CD4-positive, alpha-beta T cell treated with Interleukin-6 for 4 hours (primary cell): ENCODE measurements around the gene SLC2A5.

Experiments used
- DNase-seq: peaks from one replicate; pipeline ENCODE4 v3.0.0-alpha.2; 2020; ENCODE audit warnings: mixed read lengths

SLC2A5 gene

DNA sequence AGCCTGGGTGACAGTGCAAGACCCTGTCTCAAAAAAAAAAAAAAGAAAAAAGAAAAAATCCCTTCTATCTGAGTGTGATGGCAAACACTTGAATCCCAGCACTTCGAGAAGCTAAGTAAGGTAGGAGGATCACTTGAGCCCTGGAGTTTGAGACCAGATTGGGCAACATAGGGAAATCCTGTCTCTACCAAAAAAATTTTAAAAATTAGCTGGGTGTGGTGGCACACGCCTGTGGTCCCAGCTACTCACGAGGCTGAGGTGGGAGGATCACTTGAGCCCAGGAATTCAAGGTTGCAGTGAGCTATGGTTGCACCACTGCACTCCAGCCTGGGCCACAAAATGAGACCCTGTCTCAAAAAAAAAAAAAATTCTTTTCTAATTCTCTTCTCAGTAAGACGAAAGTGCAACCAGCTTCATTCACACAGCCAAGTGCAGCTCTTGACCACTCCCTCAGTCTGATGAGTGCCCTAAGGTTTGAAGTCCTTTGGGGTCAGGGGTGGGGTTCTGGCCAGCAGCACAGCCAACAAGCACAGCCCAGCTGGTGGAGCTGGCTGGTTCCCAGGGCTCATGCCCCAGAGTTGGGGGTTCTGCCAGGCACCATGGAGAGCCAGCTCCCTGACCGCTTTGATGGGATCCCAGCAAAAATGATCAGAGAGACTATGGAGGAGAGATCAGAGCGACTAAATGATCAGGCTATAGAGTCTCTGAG is 8.0 kb downstream of the SLC2A5 start:
- no peak for DNase-seq

DNA sequence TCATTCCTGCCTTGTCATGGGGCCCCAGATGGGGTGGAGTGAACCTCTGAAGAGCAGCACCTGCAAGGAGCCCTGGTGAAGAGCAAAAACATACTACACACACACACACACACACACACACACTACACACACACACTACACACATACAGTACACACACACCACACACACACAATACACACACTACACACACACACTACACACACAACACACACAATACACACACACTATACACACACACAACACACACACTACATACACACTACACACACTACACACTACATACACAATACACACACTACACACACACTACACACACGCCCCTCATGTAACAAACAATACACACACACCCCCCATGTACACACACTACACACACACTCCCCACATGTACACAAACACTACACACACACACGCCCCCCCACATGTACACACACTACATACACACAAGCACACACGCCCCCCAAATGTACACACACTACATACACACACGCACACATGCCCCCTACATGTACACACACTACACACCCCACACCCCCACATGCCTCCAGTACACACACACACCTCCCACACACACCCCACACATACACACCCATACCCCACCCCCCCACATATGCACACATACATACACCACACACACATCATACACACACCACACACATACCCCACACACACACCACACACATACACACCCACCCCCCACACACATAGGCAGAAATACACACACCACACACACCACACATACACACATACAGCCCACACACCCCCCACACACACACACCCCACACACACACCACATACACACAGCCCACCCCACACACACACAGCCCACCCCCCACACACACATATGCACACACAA is 9.3 kb downstream of the SLC2A5 start:
- no peak for DNase-seq

DNA sequence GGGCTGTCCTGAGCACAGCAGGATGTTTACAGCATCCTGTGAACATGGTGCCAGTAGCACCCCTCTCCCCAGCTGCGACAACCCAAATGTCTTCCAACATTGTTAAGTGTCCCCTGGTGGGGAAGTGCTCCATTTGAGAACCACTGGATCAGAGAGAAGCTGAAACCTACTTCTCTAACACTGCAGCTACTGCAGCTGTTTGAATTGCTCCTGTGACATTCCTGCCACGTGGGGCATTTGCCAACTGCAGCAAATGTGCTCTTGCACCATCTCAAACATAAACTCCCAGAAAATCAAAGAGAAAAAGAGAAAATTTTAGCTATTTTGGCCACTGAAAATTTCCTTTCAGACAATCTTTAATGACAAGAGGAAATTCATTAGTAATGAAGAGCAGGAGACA is 11.0 kb downstream of the SLC2A5 start:
- DNase-seq, result no peak

DNA sequence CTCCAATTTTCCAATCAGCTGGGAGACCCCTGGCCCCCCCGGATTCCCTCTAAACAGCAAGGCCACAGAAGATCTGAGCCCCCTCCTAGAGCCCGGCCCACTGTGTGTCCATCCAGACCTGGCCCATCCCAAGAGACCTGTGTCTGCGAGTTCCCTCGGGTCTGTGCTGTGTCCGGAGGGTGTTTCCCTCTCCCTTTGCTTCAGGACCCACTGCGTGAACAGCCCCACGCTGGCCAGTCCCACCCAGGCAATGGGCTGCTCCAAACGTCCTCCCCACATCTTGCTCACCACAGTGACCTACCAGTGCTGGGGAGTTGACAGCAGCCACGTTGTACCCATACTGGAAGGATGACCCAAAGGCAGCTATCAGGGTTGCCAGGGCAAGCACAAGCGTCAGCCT is 11.6 kb downstream of the SLC2A5 start:
- DNase-seq, result no peak

DNA sequence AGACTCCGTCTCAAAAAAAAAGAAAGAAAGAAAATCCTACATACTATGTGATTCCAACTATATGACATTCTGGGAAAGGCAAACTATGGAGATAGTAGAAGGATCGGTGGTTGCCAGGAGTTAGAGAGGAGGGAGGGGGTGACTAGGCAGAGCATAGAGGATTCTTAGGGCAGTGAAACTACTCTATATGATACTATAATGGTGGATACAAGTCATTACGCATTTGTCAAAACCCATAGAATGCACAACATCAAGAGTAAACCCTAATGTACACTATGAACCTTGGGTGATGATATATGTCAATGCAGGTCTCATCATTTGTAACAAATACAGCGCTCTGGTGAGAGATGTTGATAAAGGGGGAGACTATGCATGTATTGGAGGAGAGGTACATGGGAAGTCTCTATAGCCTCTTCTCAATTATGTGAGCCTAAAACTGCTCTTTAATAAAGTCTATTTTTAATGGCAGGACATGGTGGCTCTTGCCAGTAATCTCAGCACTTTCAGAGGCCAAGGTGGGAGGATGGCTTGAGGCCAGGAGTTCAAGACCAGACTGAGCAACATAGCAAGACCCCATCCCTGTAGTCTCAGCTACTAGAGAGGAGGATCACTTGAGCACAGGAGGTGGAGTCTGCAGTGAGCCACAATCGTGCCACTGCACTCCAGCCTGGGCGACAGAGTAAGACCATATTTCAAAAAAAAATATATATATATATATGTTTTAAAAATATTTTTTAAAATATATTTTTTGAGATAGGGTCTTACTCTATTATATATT is 17.0 kb downstream of the SLC2A5 start:
- DNase-seq, result no peak

DNA sequence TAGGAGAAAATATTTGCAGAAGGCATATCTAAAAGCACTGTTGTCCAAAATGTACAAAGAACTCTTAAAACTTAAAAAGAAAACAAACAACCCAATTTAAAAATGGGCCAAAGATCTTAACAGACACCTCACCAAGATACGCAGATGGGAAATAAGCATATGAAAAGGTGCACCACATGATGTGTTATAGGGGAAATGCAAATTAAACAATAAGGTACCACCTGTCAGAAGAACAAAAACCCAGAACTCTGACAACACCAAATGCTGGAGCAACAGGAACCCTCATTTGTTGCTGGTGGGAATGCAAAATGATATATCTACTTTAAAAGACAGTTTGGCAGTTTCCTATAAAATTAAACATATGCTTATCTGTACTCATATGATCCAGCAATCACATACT is 18.1 kb downstream of the SLC2A5 start:
- no peak for DNase-seq

DNA sequence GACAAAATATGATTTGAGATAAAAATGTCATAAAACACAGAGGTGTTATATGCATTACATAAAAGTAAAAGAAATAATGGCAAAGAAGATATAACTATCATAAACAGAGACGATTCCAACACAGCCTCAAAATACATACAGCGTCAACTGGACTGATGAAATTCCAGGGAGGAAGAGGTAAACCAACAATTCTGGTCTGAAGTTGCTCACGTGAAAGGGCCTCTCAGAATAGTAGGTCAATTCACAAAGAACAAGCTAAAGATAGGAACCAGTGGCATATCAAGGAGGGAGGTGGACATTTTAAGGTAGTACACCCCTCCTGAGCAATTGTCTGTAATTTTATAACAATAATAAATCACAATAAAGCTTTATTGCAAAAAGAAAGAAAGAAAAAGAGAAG is 18.6 kb downstream of the SLC2A5 start:
- no peak for DNase-seq

DNA sequence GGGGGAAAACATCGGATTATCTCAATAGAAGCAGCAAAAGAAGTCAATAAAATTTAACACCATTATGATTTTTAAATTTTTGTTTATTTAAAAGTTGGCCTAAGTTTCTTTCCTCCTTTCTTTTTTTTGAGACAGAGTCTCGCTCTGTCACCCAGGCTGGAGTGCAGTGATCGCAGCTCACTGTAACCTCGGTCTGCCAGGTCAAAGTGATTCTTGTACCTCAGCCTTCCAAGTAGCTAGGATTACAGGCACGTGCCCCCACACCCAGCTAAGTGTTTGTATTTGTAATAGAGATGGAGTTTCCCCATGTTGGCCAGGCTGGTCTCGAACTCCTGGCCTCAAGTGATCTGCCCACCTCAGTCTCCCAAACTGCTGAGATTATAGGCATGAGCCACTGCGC is 20.9 kb downstream of the SLC2A5 start:
- no peak for DNase-seq

DNA sequence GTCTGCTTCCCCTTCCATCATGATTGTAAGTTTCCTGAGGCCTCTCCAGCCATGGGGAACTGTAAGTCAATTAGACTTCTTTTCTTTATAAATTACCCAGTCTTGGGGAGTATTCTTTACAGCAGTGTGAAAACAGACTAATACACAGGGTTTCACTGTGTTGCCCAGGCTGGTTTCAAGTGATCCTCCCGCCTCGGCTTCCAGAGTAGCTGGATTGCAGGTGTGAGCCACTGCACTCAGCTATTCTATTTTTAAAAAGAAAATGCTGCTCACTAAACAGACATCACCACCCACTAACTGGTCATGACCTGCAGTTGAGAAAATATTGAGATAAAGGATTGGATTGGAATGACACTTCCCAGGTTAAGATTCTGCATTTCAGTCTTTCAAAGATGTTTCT is 22.4 kb downstream of the SLC2A5 start:
- no peak for DNase-seq

DNA sequence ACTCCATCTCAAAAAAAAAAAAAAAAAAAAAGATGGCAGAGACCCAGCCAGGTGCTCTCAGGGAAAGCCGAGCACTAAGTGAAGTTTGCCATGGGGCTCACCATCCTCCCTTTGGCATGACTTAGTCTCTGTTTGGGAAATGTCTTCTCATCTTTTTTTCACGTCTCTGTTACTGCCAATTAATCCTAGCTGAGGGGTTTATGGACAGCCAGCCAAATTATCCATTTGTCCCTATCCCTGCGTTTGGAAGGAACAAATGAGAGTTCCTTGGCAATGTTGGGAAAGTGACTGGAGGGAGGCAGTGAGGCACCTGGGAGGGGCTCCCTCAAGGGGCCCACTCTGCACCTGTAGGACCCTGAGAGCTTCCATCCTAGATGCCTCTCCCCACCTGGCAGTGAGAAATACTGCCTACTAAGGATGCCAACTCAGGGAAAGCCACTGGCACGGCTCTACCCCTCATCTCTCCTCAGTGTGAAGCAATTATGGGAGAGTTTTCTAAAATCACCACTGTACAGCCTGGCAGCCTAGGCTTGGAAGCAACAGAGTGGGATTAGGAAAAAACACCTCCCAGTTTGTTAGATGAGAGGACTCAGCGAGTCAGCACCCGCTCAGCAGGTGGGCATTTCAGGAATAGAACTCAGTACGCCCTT is 23.4 kb downstream of the SLC2A5 start:
- DNase-seq, result no peak

DNA sequence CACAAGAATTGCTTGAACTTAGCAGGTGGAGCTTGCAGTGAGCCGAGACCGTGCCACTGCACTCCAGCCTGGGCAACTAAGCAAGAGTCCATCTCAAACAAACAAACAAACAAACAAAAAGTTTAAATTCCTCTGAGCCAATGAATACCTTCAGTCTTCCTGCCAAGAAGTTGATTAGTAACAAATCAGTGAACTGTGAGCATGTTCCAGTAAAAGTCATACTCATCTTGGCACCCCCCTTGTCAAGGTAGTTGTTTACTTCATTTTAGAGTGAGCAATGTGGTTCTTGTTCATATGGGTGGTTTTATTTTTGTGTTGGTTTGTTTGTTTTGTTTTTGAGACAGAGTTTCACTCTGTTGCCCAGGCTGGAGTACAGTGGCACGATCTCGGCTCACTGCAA is 25.2 kb downstream of the SLC2A5 start:
- DNase-seq, result no peak

DNA sequence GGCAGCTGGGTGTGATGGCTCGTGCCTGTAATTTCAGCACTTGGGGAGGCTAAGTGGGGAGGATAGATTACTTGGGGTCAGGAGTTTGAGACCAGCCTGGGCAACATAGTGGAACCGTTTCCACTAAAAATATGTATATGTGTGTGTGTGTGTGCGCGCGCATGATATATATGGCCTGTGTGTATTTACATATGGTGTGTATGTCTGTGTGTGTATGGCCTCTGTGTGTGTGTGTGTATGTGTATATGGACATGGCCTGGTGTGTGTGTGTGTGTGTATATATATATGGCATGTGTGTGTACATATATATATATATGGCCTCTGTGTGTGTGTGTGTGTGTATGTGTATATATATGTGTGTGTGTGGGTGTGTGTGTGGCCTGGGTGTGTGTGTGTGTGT is 27.2 kb downstream of the SLC2A5 start:
- DNase-seq, result no peak

DNA sequence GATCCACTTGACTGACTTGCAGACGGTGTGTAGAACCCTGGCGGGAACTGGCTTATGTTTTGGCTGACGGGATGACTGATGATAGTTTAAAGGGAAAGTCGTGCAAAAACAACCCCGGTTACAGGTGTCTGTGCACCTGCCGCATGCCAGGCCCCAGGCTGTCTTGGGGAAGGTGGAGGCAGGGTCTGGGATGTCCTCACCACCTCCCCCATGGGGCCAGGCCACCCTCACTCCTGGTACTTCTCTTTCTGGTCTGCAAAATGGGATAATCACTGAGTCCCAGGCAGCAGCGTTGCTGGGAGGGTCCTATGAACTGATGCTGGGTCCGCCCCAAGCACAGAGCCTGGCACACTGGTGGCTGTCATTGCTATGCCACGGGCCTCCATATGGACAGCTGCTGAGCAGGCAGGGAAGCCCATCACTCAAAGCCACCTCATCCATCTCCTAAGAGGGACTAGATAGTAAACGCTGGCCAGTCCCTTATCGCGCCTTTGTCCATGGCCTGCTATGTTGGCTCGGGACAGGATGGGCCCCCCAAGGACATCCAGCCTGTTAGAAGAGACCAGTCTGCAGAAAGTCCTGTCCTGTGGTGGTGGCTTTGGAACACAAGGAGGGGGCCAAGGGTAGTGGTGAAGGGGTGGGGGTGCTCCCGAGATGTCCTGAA is 28.2 kb downstream of the SLC2A5 start:
- DNase-seq, result no peak

DNA sequence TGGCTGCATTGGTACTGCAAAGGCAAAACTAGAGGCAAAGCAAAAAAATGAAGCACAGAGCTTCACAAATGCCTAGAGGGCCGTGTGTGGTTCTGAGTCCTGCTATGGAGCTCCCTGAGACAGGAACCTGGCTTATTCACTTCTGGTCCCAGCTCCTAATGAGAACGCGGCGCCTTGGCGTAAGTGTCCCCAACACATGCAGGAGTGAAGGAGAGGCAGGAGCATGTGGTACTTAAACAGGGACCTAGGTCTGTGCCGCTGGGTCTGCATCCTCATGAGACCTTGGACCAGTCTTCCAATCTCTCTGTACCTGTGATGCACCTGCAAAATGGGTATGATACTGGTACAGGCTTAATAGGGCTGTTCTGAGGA is 28.8 kb downstream of the SLC2A5 start:
- DNase-seq, result no peak

DNA sequence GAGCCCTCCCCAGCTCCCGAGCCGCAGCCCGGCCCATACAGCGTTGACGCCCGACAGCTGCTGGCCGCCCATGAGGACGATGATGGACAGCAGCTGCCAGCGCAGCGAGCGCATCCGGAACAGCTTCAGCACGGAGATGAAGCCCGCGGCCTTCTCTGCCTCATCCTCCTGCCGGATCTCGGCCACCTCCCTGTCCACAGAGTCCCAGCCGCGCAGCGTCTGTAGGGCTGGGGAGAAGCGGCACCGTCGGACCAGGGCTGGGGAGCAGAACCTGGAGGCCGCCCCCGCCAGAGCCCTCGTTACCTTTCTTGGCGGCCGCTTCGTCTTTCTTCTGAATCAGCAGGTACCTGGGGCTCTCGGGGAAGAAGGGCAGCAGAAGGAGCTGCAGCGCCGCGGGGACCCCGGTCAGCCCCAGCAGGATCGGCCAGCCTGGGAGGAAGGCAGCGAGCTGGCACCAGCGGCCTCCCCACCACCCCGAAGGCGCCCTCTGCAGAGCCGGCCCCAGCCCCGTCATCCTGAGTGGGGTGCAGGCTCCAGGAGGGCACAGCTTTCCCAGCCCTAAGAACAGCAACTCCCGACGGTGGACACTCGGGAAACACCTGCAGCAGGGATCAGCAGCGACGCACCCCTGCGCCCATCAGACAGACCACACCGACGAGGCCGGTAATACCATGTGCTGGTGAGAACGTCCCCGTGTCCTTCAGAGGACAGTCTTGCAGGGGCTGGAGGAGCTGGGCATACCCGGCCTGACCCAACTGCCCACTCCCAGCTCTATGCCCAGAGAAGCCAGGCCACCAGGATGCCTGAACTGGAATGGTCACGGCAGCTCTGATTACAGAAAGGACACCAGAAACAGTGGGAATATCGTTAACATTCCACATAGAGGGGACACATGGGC is 29.4 kb downstream of the SLC2A5 start:
- DNase-seq, result no peak

DNA sequence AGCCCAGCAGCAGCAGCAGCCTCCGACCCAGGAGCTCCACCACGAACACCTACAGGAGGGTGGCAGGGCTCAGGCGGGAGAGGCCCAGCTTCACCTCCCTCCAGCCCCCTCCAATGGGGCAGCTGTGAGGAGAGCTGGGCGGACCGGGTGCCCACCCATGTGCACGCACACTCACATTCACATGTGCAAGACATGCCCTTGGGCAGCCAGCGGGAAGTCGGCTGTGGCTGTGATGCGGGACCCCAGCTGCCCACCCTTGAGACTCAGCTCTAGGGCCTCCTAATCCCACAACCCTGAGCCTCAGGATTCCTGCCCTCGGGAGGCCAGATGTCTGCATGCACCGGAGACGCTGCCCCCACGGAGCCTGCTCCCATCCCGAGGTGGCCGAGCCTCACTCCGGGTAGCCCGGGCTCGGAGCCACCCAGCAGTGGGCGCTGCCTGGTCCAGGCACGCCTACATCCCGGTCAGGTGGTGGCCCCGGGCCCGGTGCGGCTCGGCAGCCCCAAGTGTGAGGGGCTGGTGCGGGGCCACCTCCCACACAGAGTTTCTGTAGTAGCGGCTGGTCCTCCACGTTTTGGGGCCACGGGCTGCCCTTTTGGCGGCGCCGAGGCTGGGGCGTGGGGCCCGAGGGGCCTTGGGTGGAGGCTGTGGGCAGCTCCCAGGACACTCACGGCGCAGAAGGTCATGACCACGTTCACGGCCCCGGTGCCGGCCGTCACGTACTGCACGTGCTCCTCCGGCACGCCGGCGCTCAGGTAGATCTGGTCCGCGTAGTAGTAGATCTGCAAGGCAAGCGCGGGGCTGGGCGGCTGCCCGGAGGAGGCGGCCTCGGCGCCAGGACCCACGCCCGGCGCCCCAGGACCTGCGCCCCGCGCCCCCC is 30.3 kb downstream of the SLC2A5 start:
- no peak for DNase-seq

DNA sequence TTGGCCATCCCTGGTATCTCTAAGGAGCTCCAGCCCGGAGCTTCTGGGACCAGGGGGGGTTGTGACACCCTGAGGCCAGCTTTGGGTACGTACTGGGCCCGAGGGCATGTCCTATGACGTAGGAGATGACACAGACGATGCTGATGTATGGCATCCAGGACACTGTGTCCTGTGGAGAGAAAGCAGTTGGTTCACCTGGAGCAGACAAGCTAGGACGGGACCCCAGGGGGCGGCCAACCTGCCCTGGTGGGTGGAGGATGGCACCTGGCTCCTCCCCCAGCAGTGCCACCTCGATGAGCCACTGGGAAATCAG is 31.1 kb downstream of the SLC2A5 start:
- no peak for DNase-seq

DNA sequence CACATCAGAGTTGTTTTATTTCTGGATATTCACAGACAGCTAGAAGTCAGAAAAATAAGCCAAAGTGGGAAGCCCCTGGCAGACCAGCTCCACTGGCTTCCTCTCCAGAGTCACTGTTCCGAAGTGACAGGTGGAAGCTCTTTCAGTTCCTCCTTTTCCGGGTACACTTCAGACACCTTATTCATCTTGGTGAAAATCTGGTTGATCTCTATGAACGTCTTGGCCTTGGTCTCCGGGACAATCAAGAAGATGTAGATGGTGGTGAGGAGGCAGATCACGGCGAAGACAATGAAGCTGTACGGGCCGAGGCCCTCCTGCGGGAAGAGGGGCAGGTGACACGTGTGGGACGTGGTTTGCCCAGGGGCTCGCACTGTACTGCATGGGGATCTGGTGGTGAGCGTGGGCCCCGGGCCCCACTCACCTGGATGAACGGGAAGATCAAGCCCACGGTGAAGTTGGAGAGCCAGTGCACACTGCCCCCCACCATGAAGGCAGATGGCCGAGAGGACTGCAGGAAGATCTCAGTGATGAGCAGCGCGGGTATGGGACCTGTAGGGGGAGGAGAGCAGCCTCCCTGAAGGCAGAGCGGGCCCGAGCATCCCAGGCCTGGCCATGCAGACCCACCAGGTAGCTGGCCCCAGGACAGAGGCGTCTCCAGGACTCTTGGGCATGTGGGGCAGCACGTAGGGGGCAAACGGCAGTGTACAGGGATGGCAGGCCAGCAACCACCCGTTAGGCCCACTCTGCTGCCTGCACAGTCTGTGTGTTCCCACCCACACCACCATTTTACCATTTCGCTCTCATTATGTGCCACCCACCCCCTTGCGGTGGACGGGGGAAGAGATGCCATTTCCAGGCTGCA is 31.7 kb downstream of the SLC2A5 start:
- DNase-seq, result no peak

DNA sequence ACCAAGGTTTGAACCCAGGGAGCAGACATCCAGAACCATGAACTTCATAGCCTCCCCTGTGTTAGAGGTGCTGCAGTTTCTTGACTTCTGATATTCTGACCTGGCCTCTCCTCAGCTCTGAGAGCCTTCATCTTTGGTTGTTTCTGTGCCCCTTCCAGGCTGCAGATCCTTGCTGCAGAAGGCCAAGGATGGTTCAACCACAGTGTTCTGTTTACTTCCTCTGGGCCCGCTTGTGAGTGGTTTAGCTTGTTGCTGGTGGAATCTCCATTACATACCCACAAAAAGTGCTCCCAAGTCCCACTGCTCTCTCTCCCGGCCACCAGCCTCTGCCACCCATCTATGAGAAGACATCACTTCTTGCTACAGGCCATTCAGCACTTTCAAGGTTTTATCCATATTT is 34.2 kb downstream of the SLC2A5 start:
- no peak for DNase-seq

DNA sequence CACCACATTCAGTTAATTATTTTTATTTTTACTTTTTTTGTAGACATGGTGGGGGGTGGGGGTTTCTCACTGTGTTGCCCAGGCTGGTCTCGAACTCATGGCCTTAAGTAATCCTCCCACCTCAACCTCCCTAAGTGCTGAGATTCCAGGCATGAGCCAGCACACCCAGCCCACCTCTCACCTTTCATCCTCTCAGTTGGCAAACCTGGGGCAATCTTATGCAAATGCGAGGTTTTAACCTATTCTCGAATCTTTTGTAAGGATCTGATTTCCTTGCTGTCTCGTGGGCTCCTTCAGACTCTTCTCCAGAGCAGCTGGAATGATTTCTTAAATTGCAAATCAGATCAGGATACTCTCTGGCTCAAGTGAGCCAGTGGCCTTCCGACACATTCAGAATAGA is 36.1 kb downstream of the SLC2A5 start:
- no peak for DNase-seq
